Keratinocyte (primary cell): ENCODE measurements around the gene SOD2. TPM values are rescaled to one million over a fixed set of nuclear protein-coding genes. Genes with fewer than 3 reads are reported as not detected.

ENCODE experiments used
- DNase-seq: peaks from one replicate; pipeline ENCODE4 v3.0.0-alpha.2; 2011; ENCODE audit warnings: low read depth, missing footprints, low spot score
- FAIRE-seq: peaks from 2 replicates; lab custom pipeline; 2011; peaks lifted over from hg19 to GRCh38; lab: Jason Lieb, UNC
- H2AFZ ChIP-seq: 2 replicates; pipeline ENCODE4 v1.6.0; 2012; ENCODE audit warnings: low read length, control low read depth, inconsistent platforms; ENCODE audit not compliant: control insufficient read depth
- H3K27ac ChIP-seq: 2 replicates; pipeline ENCODE4 v1.5.1; 2011; ENCODE audit warnings: low read length; ENCODE audit not compliant: control insufficient read depth, insufficient read depth
- H3K27me3 ChIP-seq: 3 replicates; pipeline ENCODE4 v1.6.0; 2011; ENCODE audit warnings: low read length; ENCODE audit not compliant: control insufficient read depth, insufficient read depth; ENCODE audit errors: extremely low read depth
- H3K36me3 ChIP-seq, 2 experiments: 2 replicates in 1 of 2; 3 replicates in 1 of 2; pipeline ENCODE4 v1.5.1; 2011; ENCODE audit warnings: low read length in 2 of 2, mild to moderate bottlenecking in 1 of 2; ENCODE audit not compliant: control insufficient read depth in 2 of 2, insufficient read depth in 2 of 2; ENCODE audit errors: extremely low read depth in 1 of 2
- H3K4me1 ChIP-seq: 3 replicates; pipeline ENCODE4 v1.5.1; 2011; ENCODE audit warnings: low read length; ENCODE audit not compliant: control insufficient read depth, insufficient read depth; ENCODE audit errors: extremely low read depth
- H3K4me2 ChIP-seq: 3 replicates; pipeline ENCODE4 v1.6.0; 2011; ENCODE audit warnings: low read depth, low read length; ENCODE audit not compliant: control insufficient read depth, insufficient read depth; ENCODE audit errors: extremely low read depth
- H3K4me3 ChIP-seq, 3 experiments: fragments of 200-600 bp in 1 of 3; sonication (generic) in 1 of 3; 2 replicates in 2 of 3; 3 replicates in 1 of 3; pipeline ENCODE4 v1.5.1; 2011 to 2016; ENCODE audit warnings: low read length in 3 of 3, mild to moderate bottlenecking in 3 of 3, control low read depth in 2 of 3, inconsistent platforms in 1 of 3, low read depth in 1 of 3, mixed read lengths in 1 of 3, mixed run types in 1 of 3, moderate library complexity in 1 of 3; ENCODE audit not compliant: control insufficient read depth in 2 of 3, insufficient read depth in 2 of 3; ENCODE audit errors: extremely low read depth in 1 of 3
- H3K79me2 ChIP-seq: 2 replicates; pipeline ENCODE4 v1.6.0; 2012; ENCODE audit warnings: low read length; ENCODE audit not compliant: control insufficient read depth, insufficient read depth
- H3K9ac ChIP-seq: 3 replicates; pipeline ENCODE4 v1.6.0; 2011; ENCODE audit warnings: low read length; ENCODE audit not compliant: control insufficient read depth, insufficient read depth; ENCODE audit errors: extremely low read depth
- H3K9me1 ChIP-seq: 3 replicates; pipeline ENCODE4 v1.6.0; 2011; ENCODE audit warnings: low read length; ENCODE audit not compliant: control insufficient read depth, insufficient read depth; ENCODE audit errors: extremely low read depth
- H3K9me3 ChIP-seq: 2 replicates; pipeline ENCODE4 v1.5.1; 2012; ENCODE audit warnings: low read depth, low read length; ENCODE audit not compliant: control insufficient read depth
- H4K20me1 ChIP-seq: 3 replicates; pipeline ENCODE4 v1.6.0; 2011; ENCODE audit warnings: low read length; ENCODE audit not compliant: control insufficient read depth, insufficient read depth; ENCODE audit errors: extremely low read depth
- CTCF ChIP-seq, 3 experiments: IDR thresholded peaks in 1 of 3; conservative IDR thresholded peaks in 1 of 3; optimal IDR thresholded peaks in 1 of 3; 2 replicates in 2 of 3; 3 replicates in 1 of 3; pipeline versions ENCODE3 to v1.5.1; 2011; ENCODE audit warnings: low read length in 3 of 3, mild to moderate bottlenecking in 3 of 3, moderate library complexity in 2 of 3, control low read depth in 1 of 3, inconsistent platforms in 1 of 3; ENCODE audit not compliant: insufficient read depth in 2 of 3; ENCODE audit errors: extremely low read depth in 1 of 3
- EZH2 ChIP-seq: IDR thresholded peaks from one replicate; pipeline ENCODE4 v1.6.1; 2012; ENCODE audit warnings: inconsistent platforms, mild to moderate bottlenecking, low read length, moderate library complexity
- dilution Hi-C: fragments of 300-500 bp; cut with MboI; formaldehyde crosslinking; loops from one replicate; pipeline ENCODE4 v1.7.0; 2020; ENCODE audit warnings: low sequenced_read_pairs; ENCODE audit not compliant: extremely low pct_ligation_motif_present
- polyA plus RNA-seq, 5 experiments: library from polyadenylated mRNA; depleted of rRNA in 3 of 5; stranded (reverse) in 3 of 5; stranded (forward) in 1 of 5; unstranded in 1 of 5; fragments of >200 nt; gene quantifications; 1 replicate in 1 of 5; 2 replicates in 3 of 5; 3 replicates in 1 of 5; pipeline versions ENCODE4 v1.2.1 to v1.2.3, GENCODE V29; 2011 to 2012; ENCODE audit warnings: missing spikeins in 2 of 5, low read depth in 1 of 5, low replicate concordance in 1 of 5

SOD2 gene
- polyA plus RNA-seq, 1 donor (not counting 4 experiments of a cell fraction or from before 2014, with no cell fraction given), result 41.9 TPM

- Histone ChIP-seq H3K9ac (no peak overlapping the region), H3K9me1 (no peaks in the 10 kb centered on the region), H3K9me3 (no peaks in the 10 kb centered on the region), H3K27me3 (no peaks in the 10 kb centered on the region), H3K4me1 (peaks cover 12% of the 10 kb centered on the region), H2AFZ (no peak overlapping the region), H4K20me1 (peaks cover 3% of the 10 kb centered on the region), H3K79me2 (peaks cover 17% of the 10 kb centered on the region), H3K4me2 (no peak overlapping the region), H3K36me3 (no peaks in the 10 kb centered on the region), H3K27ac (no peak overlapping the region), H3K4me3 (no peak overlapping the region)
- TF ChIP-seq CTCF (optimal IDR thresholded peaks at IDR 0.05 in 1 of 3, IDR thresholded peaks at IDR 0.05 in 1 of 3, conservative IDR thresholded peaks at IDR 0.05 in 1 of 3; ENCODE audit: extremely low read depth in 1 of 3, insufficient read depth in 2 of 3, low read length in 3 of 3), result no peak
- TF ChIP-seq EZH2, result no peak
- dilution Hi-C loops, result no loop called here
- FAIRE-seq (no peak), DNase-seq (no peak)
Observed at GRCh38 chr6:159718634-159719033, 25.6 kb upstream of the SOD2 start.

GRCh38 chr6:159716247-159717096 is 23.4 kb upstream of the SOD2 start:
- H3K9me1 ChIP-seq, result no peaks in the 10 kb centered on the region
- H3K79me2 ChIP-seq, result no peaks in the 10 kb centered on the region
- no peaks in the 10 kb centered on the region for H3K27me3 ChIP-seq
- H3K9me3 ChIP-seq, result no peaks in the 10 kb centered on the region
- H4K20me1 ChIP-seq, result no peaks in the 10 kb centered on the region
- H2AFZ ChIP-seq, result peak overlapping the region; percentile 38
- DNase-seq (no peak), FAIRE-seq (peak; percentile 70)
- peaks cover 12% of the 10 kb centered on the region for H3K4me1 ChIP-seq
- no peaks in the 10 kb centered on the region for H3K36me3 ChIP-seq
- no peak overlapping the region for H3K4me3 ChIP-seq
- H3K27ac ChIP-seq, result peak overlapping the region; percentile 73
- peak overlapping the region; percentile 17 for H3K4me2 ChIP-seq
- H3K9ac ChIP-seq, result peak overlapping the region; percentile 22
- dilution Hi-C loops, result no loop called here
- TF ChIP-seq CTCF (optimal IDR thresholded peaks at IDR 0.05 in 1 of 3, IDR thresholded peaks at IDR 0.05 in 1 of 3, conservative IDR thresholded peaks at IDR 0.05 in 1 of 3; ENCODE audit: extremely low read depth in 1 of 3, insufficient read depth in 2 of 3, low read length in 3 of 3) (peak in 2 of 3 experiments; percentile 14 to 19), EZH2 (no peak)
